Retinal pigment epithelial cell (primary cell): ENCODE data around the gene DAPK2.
"Not testable (repeated sequence)": the region's sequence is repeated elsewhere in the genome, so short reads cannot be mapped to it uniquely, and the experiment has no call there.

Experiments used
- DNase-seq: peaks from one replicate; pipeline ENCODE4 v3.0.0-alpha.2; 2010; ENCODE audit warnings: low read depth
- H3K4me3 ChIP-seq: 2 replicates; pipeline ENCODE4 v1.5.1; 2011; ENCODE audit warnings: mild to moderate bottlenecking, low read length, control low read depth, moderate library complexity
- TF ChIP-seq, protein P1 (sequence below): conservative IDR thresholded peaks from 2 replicates; pipeline ENCODE4 v1.5.1; 2011; ENCODE audit warnings: low read depth, low read length, control low read depth, inconsistent platforms

Gene DAPK2

DNA sequence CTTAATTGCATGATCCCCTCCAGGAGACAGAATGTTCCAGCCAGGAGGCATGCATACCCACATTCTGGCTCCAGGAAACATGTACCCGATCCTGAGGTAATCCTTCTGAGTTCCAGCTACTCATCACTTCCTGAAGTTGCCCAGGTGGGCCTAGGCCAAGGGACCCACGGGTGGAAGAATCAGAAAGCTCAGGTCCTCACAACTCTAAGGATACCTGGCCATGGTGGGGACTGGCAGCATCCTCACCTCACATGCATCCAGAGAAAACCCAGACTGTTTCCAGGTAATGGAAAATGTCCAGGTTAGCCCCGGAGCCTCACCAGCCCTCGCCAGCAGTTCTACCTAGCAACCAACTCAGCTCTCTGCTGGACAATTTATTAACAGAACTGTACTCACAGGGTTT, 78.2 kb downstream of the DAPK2 start:
- TF ChIP-seq, protein P1, sequence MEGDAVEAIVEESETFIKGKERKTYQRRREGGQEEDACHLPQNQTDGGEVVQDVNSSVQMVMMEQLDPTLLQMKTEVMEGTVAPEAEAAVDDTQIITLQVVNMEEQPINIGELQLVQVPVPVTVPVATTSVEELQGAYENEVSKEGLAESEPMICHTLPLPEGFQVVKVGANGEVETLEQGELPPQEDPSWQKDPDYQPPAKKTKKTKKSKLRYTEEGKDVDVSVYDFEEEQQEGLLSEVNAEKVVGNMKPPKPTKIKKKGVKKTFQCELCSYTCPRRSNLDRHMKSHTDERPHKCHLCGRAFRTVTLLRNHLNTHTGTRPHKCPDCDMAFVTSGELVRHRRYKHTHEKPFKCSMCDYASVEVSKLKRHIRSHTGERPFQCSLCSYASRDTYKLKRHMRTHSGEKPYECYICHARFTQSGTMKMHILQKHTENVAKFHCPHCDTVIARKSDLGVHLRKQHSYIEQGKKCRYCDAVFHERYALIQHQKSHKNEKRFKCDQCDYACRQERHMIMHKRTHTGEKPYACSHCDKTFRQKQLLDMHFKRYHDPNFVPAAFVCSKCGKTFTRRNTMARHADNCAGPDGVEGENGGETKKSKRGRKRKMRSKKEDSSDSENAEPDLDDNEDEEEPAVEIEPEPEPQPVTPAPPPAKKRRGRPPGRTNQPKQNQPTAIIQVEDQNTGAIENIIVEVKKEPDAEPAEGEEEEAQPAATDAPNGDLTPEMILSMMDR = no peak
- no peak for DNase-seq
- H3K4me3 ChIP-seq = no peak overlapping the region

DNA sequence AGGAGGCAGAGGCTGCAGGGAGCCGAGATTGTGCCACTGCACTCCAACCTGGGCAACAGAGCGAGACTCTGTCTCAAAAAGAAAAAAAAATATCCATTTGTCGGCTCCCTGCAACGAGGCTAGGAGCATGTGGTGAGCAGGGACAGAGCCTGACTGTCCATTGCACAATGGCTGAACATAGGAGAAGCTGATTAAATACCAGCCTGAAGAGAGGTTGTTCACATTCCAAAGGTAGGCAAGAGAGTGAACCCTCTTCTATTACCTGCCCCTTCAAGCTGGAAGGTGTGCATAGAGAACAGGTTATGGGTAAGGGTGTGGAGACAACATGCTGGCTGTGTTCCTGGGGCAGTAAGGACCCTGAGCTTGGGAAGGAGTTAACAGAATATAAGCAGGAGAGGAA, 78.7 kb downstream of the DAPK2 start:
- TF ChIP-seq, protein P1 = no peak
- no peak overlapping the region for H3K4me3 ChIP-seq
- DNase-seq = no peak

DNA sequence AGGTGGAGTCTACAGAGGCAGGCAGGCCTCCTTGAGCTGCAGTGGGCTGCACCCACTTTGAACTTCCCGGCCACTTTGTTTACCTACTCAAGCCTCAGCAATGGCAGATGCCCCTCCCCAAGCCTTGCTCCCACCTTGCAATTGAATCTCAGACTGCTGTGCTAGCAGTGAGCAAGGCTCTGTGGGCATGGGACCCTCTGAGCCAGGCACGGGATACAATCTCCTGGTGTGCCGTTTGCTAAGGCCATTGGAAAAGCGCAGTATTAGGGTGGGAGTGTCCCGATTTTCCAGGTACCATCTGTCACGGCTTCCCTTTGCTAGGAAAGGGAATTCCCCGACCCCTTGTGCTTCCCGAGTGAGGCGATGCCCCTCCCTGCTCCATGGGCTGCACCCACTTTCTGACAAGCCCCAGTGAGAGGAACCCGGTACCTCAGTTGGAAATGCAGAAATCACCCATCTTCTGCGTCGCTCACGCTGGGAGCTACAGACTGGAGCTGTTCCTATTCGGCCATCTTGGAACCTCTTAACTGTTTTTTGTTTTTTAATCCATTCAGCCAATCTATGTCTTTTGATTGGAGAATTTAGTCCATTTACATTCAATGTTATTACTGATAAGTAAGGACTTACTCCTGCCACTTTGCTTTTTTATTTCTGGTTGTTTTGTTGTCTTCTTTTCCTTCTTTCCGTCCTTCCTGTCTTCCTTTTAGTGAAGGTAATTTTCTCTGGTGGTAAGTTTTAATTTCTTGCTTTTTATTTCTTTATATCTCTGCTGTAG, 83.2 kb downstream of the DAPK2 start:
- H3K4me3 ChIP-seq, DNase-seq: not testable (repeated sequence)

DNA sequence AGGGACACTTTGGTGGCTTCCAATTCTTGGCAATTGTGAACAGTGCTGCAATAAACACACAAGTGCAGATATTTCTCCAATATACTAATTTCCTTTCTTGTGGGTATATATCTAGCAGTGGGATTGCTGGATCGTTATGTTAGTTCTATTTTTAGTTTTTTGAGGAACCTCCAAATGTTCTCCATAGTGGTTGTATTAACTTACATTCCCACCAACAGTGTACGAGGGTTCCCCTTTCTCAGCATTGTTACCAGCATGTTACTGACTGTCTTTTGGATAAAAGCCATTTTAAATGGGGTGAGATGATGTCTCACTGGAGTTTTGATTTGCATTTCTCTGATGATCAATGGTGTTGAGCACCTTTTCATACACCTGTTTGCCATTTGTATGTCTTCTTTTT, 92.8 kb downstream of the DAPK2 start:
- TF ChIP-seq, protein P1 = no peak
- DNase-seq = no peak
- no peak overlapping the region for H3K4me3 ChIP-seq

DNA sequence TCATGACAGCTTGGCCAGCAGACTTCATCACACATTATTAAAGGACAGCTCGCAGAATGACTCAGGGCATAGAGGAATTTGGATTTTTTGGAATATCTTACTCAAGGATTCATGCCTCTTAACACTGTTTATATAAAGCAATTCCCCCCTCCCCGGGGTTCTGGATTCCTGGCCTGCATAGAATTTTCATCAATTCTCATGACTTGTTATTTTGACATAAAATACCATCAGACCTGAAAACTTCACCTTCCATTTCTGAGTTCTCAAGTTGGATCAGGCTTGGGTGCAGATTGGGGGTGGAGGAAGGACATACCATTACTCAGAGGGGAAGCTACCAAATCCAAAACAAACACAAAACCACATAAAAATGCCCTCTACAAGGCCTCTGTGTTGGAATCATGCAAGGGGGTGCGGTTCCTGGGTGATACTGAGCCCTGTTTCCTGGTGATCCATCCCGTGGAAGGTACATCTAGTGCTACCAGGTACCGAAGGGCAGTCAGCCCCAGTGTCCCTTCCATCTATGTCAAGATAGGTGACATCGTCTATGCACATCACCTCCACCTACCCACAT, 95.3 kb downstream of the DAPK2 start:
- DNase-seq = no peak
- no peak overlapping the region for H3K4me3 ChIP-seq
- TF ChIP-seq, protein P1 = no peak

DNA sequence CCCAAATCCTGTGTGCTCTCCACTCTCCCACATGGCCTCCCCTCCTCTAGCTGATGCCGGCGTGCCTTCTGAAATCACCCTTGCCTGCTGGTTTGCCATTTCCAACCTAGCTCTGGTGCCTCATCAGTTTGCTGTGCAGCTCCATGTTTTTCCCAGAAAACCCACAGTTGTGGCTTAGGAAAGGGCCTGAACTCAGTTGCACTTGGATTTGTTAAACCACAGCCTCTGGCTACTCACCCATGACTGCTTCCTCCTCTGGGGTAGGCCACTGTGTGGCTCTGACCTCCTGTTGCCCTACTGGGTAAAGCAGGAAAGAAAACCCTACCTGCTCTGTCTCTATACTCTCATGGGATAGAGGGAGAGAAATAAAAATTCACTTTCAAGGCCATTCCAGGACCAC, 97.3 kb downstream of the DAPK2 start:
- TF ChIP-seq, protein P1 = no peak
- no peak overlapping the region for H3K4me3 ChIP-seq
- no peak for DNase-seq

DNA sequence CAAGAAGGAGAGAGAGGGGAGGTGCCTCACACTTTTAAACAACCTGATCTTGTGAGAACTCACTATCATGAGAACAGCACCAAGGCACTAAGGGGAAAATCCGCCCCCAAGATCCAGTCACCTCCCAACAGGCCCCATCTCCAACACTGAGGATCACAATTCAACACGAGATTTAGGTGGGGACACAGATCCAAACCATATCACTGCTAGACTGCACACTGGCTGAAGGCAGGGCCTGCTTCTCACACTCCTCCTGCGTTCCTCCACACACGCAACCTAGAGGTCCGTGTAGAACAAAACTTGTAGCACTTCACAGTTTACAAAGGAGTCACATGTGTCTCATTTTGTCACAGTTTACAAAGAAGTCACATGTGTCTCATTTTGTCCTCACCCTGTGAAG, 97.8 kb downstream of the DAPK2 start:
- DNase-seq = no peak
- TF ChIP-seq, protein P1 = no peak
- no peak overlapping the region for H3K4me3 ChIP-seq
